Stimulated activated CD8-positive, alpha-beta memory T cell treated with anti-CD3 and anti-CD28 coated beads, Interleukin-4, amount 100 ng/mL, for 4 hours (primary cell): ENCODE data around the gene SRSF3.
"Not testable (repeated sequence)": the region's sequence is repeated elsewhere in the genome, so short reads cannot be mapped to it uniquely, and the experiment has no call there.

Experiments used
- DNase-seq, 2 donors: peaks; one replicate each; pipeline ENCODE4 v3.0.0-alpha.2; 2020; ENCODE audit warnings: low read depth in 2 of 2, low spot score in 1 of 2

The SRSF3 gene

DNA sequence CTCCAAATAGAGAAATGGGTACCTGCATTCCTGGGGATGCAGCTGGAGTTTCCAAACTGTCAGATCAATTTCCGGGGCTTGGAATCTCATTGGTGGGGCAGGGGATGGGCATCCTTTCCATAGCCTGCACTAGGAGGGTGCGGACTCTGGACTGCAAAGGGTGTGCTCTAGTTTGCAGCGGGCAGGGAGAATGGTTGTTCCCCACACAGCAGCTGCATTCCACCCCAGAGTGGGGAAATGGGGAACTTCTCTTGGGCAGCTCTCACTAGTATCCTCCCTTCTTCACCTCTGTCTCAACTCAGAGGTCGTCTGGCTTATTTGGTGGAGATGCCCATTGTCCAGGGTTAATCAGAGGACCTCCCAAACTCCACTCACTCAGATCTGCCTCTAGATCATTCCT is 49.8 kb downstream of the SRSF3 start:
- no peak for DNase-seq

- no peak for DNase-seq
These were observed 54.9 kb downstream of the SRSF3 start for GRCh38 chr6:36649086-36649485.

- no peak for DNase-seq
These were observed 55.7 kb downstream of the SRSF3 start for GRCh38 chr6:36649701-36650484.

GRCh38 chr6:36650848-36651478 is 56.8 kb downstream of the SRSF3 start:
- DNase-seq, result no peak

- DNase-seq, result no peak
These were observed 57.7 kb downstream of the SRSF3 start for GRCh38 chr6:36651659-36652379.

DNA sequence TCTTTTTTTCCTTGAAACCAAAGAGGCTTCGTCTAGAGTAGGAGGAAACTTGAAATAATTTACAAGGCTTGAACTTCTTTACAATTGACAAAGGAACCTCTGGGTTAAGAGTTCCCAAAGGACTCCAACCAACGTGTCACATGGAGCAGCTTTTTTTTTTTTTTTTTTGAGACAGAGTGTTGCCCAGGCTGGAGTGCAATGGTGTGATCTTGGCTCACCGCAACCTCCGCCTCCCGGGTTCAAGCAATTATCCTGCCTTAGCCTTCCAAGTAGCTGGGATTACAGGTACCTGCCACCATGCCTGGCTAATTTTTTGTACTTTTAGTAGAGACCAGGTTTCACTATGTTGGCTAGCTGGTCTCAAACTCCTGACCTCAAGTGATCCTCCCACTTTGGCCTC is 60.3 kb downstream of the SRSF3 start:
- not testable (repeated sequence) for DNase-seq
